Caco-2 (cell line): ENCODE measurements around the gene CROCC. TPM values are rescaled to one million over a fixed set of nuclear protein-coding genes. Genes with fewer than 3 reads are reported as not detected.
"Not testable (repeated sequence)": the region's sequence is repeated elsewhere in the genome, so short reads cannot be mapped to it uniquely, and the experiment has no call there.

Experiments used
- BruUV-seq: library from RNA; stranded (reverse); fragments of 400-500 nt; replicated peaks from 2 replicates; lab custom pipeline; 2021; lab: Mats Ljungman, UMichigan
- CTCF ChIA-PET: fragments of 300-600 bp; sonication (Branson Sonifier 250); formaldehyde crosslinking; loops from one replicate; lab custom pipeline; 2022; ENCODE audit warnings: antibody characterized with exemption; lab: Charles Lee
- POLR2A ChIA-PET: fragments of 300-600 bp; sonication (Branson Sonifier 250); formaldehyde crosslinking; loops from one replicate; lab custom pipeline; 2022; ENCODE audit warnings: antibody characterized with exemption; lab: Charles Lee
- DNase-seq, 2 experiments: peaks; one replicate each; pipeline versions ENCODE4 v3.0.0 to v3.0.0-alpha.2; 2020 to 2022
- H3K27me3 ChIP-seq: replicated peaks from 2 replicates; pipeline ENCODE4 v1.6.0; 2011; ENCODE audit warnings: low read length; ENCODE audit not compliant: control insufficient read depth, insufficient read depth
- H3K36me3 ChIP-seq: 2 replicates; pipeline ENCODE4 v1.5.1; 2011; ENCODE audit warnings: low read length; ENCODE audit not compliant: control insufficient read depth, insufficient read depth
- H3K4me1 ChIP-seq: fragments of 250-450 bp; sonication (Bioruptor Pico); 2 replicates; pipeline ENCODE4 v1.5.1; 2020; ENCODE audit warnings: mild to moderate bottlenecking
- H3K4me3 ChIP-seq: 2 replicates; pipeline ENCODE4 v1.5.1; 2011; ENCODE audit warnings: low read depth, mild to moderate bottlenecking, control low read depth, low read length
- H3K9me3 ChIP-seq: fragments of 250-450 bp; sonication (Bioruptor Pico); 2 replicates; pipeline ENCODE4 v1.5.1; 2020; ENCODE audit warnings: mild to moderate bottlenecking, moderate library complexity
- H3K27ac Mint-ChIP-seq: one replicate; pipeline ENCODE4 v1.8.0; 2022; ENCODE audit warnings: mixed read lengths; ENCODE audit not compliant: unreplicated experiment
- H3K27me3 Mint-ChIP-seq: one replicate; pipeline ENCODE4 v1.8.0; 2022; ENCODE audit warnings: mixed read lengths; ENCODE audit not compliant: insufficient read depth, unreplicated experiment
- H3K36me3 Mint-ChIP-seq: one replicate; pipeline ENCODE4 v1.8.0; 2022; ENCODE audit warnings: mild to moderate bottlenecking, mixed read lengths; ENCODE audit not compliant: insufficient read depth, unreplicated experiment
- H3K4me1 Mint-ChIP-seq: one replicate; pipeline ENCODE4 v1.8.0; 2022; ENCODE audit warnings: low read depth, mixed read lengths; ENCODE audit not compliant: unreplicated experiment
- H3K4me3 Mint-ChIP-seq: one replicate; pipeline ENCODE4 v1.8.0; 2022; ENCODE audit warnings: mild to moderate bottlenecking, moderate library complexity, mixed read lengths; ENCODE audit not compliant: unreplicated experiment
- H3K9me3 Mint-ChIP-seq: one replicate; pipeline ENCODE4 v1.8.0; 2022; ENCODE audit warnings: mixed read lengths; ENCODE audit not compliant: unreplicated experiment
- intact Hi-C: fragments of 100-400 bp; cut with micrococcal nuclease; formaldehyde crosslinking; loops from one replicate; pipeline ENCODE4 v1.10.0; 2022; ENCODE audit not compliant: unreplicated experiment
- total RNA-seq: library from RNA; stranded (reverse); gene quantifications from 2 replicates; pipeline ENCODE4 v1.2.3, GENCODE V29; 2022
- TF ChIP-seq, protein P1 (sequence below), 2 experiments: fragments of 200-600 bp in 1 of 2; IDR thresholded peaks; 1 replicate in 1 of 2; 2 replicates in 1 of 2; pipeline versions ENCODE4 v1.5.1 to v1.8.0; 2011 to 2022; ENCODE audit warnings: antibody characterized with exemption in 1 of 2, control low read depth in 1 of 2, inconsistent platforms in 1 of 2, low read depth in 1 of 2, low read length in 1 of 2, mild to moderate bottlenecking in 1 of 2, moderate library complexity in 1 of 2; ENCODE audit not compliant: insufficient read depth in 1 of 2, severe bottlenecking in 1 of 2, unreplicated experiment in 1 of 2

CROCC gene
- total RNA-seq, 1 experiment from 2014 or later = 7.6 TPM

DNA sequence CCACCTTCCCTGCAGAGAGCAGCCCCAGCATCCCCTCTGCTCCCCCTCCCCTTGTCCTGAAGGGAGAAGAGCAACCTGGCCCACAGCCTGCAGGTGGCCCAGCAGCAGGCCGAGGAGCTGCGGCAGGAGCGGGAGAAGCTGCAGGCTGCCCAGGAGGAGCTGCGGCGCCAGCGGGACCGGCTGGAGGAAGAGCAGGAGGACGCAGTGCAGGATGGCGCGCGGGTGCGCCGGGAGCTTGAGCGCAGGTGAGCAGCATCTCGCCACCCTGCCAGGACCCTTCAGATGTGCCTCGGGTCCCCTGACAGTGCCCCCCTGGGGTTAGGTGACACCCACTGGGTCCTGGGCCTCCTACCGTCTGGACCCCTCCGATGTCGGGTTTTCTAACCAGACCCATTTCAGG lies 22.3 kb downstream of the CROCC start:
- H3K27ac Mint-ChIP-seq = no peak overlapping the region
- no peaks in the 10 kb centered on the region for H3K4me1 Mint-ChIP-seq
- Histone ChIP-seq H3K36me3 (no peaks in the 10 kb centered on the region), H3K27me3 (no peaks in the 10 kb centered on the region), H3K4me3 (no peak overlapping the region), H3K4me1 (no peaks in the 10 kb centered on the region), H3K9me3 (no peaks in the 10 kb centered on the region)
- intact Hi-C loops = no loop called here
- ChIA-PET CTCF (interaction anchor here (1.0 kb wide), 1 partner anchor 17 kb away, joined by 3 read pairs; no protein-coding TSS in a partner anchor), POLR2A (no interaction called here)
- no TSS peak for BruUV-seq
- TF ChIP-seq, protein P1, sequence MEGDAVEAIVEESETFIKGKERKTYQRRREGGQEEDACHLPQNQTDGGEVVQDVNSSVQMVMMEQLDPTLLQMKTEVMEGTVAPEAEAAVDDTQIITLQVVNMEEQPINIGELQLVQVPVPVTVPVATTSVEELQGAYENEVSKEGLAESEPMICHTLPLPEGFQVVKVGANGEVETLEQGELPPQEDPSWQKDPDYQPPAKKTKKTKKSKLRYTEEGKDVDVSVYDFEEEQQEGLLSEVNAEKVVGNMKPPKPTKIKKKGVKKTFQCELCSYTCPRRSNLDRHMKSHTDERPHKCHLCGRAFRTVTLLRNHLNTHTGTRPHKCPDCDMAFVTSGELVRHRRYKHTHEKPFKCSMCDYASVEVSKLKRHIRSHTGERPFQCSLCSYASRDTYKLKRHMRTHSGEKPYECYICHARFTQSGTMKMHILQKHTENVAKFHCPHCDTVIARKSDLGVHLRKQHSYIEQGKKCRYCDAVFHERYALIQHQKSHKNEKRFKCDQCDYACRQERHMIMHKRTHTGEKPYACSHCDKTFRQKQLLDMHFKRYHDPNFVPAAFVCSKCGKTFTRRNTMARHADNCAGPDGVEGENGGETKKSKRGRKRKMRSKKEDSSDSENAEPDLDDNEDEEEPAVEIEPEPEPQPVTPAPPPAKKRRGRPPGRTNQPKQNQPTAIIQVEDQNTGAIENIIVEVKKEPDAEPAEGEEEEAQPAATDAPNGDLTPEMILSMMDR (IDR thresholded peaks at IDR 0.05; ENCODE audit: insufficient read depth in 1 of 2, low read depth in 1 of 2, low read length in 1 of 2, severe bottlenecking in 1 of 2, unreplicated experiment in 1 of 2) = no peak
- H3K36me3 Mint-ChIP-seq = no peaks in the 10 kb centered on the region
- H3K4me3 Mint-ChIP-seq = no peak overlapping the region
- no peaks in the 10 kb centered on the region for H3K27me3 Mint-ChIP-seq
- no peak for DNase-seq
- no peaks in the 10 kb centered on the region for H3K9me3 Mint-ChIP-seq

DNA sequence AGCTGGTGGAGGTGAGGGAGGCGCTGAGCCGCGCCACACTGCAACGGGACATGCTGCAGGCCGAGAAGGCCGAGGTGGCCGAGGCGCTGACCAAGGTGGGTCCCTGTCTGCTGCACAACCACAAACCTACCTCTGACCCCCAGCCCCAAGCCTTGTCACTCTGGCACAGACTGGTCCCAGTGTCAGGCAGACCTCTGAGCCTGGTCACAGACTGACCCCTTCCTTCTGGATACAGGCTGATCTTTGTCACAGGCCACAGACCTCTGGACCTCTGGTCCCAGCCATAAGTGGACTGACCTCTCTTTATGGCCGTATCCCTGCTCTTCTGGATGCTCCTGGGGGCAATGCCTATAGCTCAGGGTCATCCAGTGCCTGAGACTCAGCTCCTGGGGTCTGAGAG lies 23.8 kb downstream of the CROCC start:
- DNase-seq, H3K27me3 Mint-ChIP-seq, H3K36me3 Mint-ChIP-seq, POLR2A ChIA-PET, H3K27me3 ChIP-seq, H3K4me1 Mint-ChIP-seq, H3K27ac Mint-ChIP-seq, H3K4me1 ChIP-seq, H3K4me3 ChIP-seq, H3K4me3 Mint-ChIP-seq, H3K9me3 Mint-ChIP-seq, CTCF ChIA-PET, BruUV-seq, H3K9me3 ChIP-seq, H3K36me3 ChIP-seq, intact Hi-C loops: not testable (repeated sequence)

DNA sequence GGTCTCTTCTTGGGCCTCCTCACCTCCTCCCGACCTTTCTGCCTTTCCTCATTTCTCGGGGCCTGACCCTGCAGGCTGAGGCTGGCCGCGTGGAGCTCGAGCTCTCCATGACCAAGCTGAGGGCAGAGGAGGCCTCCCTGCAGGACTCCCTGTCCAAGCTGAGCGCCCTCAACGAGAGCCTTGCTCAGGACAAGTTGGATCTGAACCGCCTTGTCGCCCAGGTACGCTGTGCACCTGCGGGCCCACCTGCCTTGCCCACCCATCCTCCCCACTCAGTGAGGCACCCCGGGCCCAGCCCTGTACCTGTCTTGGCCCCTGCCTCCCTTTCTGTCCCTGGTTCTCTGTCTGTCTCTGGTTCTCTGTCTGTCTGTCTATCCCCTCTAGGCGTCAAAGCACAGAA lies 24.5 kb downstream of the CROCC start:
- H3K9me3 ChIP-seq, H3K27me3 ChIP-seq, H3K4me3 Mint-ChIP-seq, H3K27ac Mint-ChIP-seq, H3K9me3 Mint-ChIP-seq, H3K4me1 Mint-ChIP-seq, H3K27me3 Mint-ChIP-seq, H3K4me3 ChIP-seq, H3K36me3 ChIP-seq, DNase-seq, BruUV-seq, H3K36me3 Mint-ChIP-seq, POLR2A ChIA-PET, intact Hi-C loops, H3K4me1 ChIP-seq: not testable (repeated sequence)
- CTCF ChIA-PET = interaction anchor here (1.1 kb wide), 1 partner anchor 325 kb away, joined by 3 read pairs; no protein-coding TSS in a partner anchor

DNA sequence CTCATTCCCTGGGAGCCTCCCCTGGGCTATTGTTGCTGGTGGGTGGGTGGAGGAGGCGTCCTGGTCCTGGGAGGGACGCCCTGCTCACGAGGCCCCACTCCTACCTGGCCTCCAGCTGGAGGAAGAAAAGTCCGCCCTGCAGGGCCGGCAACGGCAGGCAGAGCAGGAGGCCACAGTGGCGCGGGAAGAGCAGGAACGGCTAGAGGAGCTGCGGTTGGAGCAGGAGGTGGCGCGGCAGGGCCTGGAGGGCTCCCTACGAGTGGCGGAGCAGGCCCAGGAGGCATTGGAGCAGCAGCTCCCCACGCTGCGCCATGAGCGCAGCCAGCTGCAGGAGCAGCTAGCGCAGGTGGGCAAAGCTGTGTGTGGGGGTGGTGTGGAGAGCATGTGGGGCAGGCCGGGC lies 24.9 kb downstream of the CROCC start:
- Mint-ChIP-seq H3K27me3 (no peaks in the 10 kb centered on the region), H3K27ac (no peak overlapping the region), H3K4me1 (no peaks in the 10 kb centered on the region), H3K36me3 (no peaks in the 10 kb centered on the region), H3K9me3 (no peaks in the 10 kb centered on the region), H3K4me3 (no peak overlapping the region)
- Histone ChIP-seq H3K9me3 (no peaks in the 10 kb centered on the region), H3K4me1 (no peaks in the 10 kb centered on the region), H3K27me3 (no peaks in the 10 kb centered on the region), H3K36me3 (no peaks in the 10 kb centered on the region), H3K4me3 (no peak overlapping the region)
- intact Hi-C loops = no loop called here
- no peak for DNase-seq
- ChIA-PET POLR2A (no interaction called here), CTCF (interaction anchor here (0.6 to 1.1 kb wide), 2 partner anchors 326 to 410 kb away, joined by 3 read pairs; no protein-coding TSS in a partner anchor)
- TF ChIP-seq, protein P1 (IDR thresholded peaks at IDR 0.05; ENCODE audit: insufficient read depth in 1 of 2, low read depth in 1 of 2, low read length in 1 of 2, severe bottlenecking in 1 of 2, unreplicated experiment in 1 of 2) = no peak
- BruUV-seq = no TSS peak

DNA sequence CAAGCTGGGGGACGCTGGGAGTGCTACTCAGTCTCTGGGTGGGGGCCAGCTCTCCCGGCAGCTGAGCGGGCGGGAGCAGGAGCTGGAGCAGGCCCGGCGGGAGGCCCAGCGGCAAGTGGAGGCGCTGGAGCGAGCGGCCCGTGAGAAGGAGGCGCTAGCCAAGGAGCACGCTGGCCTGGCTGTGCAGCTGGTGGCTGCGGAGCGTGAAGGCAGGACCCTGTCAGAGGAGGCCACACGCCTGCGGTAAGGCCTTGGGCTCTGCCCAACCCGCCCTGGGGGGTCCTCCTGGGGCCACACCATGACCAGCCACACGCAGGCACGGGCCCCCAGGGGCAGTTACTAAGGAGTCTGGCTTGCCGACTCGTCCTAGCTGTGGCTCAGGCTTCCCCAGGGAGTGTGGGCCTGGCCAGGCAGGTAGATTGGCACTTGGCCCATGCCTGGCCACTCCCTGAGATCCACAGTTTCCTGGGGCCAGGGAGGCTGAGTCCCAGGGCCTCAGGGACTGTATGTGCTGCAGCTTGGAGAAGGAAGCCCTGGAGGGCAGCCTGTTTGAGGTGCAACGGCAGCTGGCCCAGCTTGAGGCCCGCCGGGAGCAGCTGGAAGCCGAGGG lies 26.7 kb downstream of the CROCC start:
- H3K9me3 ChIP-seq, H3K4me1 ChIP-seq, H3K27ac Mint-ChIP-seq, H3K4me3 Mint-ChIP-seq, intact Hi-C loops, DNase-seq, H3K4me3 ChIP-seq, POLR2A ChIA-PET, H3K27me3 Mint-ChIP-seq, BruUV-seq, H3K27me3 ChIP-seq, H3K36me3 Mint-ChIP-seq, H3K4me1 Mint-ChIP-seq, H3K36me3 ChIP-seq, H3K9me3 Mint-ChIP-seq: not testable (repeated sequence)
- CTCF ChIA-PET = interaction anchor here (1.2 to 1.4 kb wide), 2 partner anchors 12 to 327 kb away, joined by 3 to 14 read pairs; no protein-coding TSS in a partner anchor
